GM10847 (cell line): ENCODE results near the gene TBC1D5.
A peak's percentile ranks its signal among the peaks of the same experiment; 100 is the strongest.

Source experiments
- POLR2A ChIP-seq: IDR thresholded peaks from 2 replicates; pipeline ENCODE4 v1.6.1; 2011; ENCODE audit not compliant: insufficient read length; ENCODE audit errors: extremely low read depth

Gene TBC1D5, protein sequence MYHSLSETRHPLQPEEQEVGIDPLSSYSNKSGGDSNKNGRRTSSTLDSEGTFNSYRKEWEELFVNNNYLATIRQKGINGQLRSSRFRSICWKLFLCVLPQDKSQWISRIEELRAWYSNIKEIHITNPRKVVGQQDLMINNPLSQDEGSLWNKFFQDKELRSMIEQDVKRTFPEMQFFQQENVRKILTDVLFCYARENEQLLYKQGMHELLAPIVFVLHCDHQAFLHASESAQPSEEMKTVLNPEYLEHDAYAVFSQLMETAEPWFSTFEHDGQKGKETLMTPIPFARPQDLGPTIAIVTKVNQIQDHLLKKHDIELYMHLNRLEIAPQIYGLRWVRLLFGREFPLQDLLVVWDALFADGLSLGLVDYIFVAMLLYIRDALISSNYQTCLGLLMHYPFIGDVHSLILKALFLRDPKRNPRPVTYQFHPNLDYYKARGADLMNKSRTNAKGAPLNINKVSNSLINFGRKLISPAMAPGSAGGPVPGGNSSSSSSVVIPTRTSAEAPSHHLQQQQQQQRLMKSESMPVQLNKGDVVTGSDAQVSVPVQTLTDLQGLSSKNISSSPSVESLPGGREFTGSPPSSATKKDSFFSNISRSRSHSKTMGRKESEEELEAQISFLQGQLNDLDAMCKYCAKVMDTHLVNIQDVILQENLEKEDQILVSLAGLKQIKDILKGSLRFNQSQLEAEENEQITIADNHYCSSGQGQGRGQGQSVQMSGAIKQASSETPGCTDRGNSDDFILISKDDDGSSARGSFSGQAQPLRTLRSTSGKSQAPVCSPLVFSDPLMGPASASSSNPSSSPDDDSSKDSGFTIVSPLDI

DNA sequence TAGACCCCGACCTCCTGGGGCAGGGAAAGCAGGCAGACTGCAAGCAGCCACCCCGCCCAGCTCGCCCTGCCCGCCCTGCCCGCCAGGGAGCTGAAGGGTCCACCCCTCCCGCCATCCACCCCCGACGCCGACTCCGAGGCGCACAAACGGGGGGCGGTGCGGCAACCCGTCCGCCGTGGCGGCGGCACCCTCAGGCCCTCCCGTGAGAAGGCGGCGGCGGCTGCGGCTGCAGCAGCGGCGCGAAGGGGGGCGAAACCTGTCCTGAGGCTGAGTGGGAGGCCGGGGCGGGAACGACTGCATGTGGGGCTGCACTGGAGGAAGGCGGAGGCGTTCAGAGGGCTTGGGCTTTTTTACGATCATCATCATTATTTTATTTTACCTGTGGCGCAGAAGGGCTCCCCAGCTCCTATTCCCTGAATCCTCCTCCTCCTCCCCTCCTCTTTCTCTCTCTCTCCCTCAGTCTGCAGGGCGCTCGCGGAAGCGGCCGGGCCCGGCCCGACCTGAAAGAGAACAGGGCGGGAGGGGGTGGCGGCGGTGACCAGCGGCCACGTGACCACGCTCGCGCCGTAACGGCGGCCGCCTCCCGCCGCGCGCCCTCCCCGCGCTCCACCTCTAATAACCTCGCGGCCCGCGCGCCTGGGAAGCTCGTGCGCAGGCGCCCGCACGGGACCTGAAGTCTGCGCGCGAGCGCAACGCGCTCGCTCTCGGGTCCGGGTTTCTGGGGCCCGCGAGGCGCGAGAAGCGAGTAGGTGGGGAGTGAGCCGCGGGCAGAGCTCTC is at the start of gene TBC1D5:
Gene TBC1D5, minus strand, starts transcription at position 530 of the 778 bp plus-strand sequence. CDS start 234,061 bp downstream, outside the sequence.
- peak; percentile 72 for TF ChIP-seq POLR2A

GRCh38 chr3:17783426-17783825 is 41.0 kb upstream of the TBC1D5 start:
- no peak for TF ChIP-seq POLR2A

- no peak for TF ChIP-seq POLR2A
Observed at GRCh38 chr3:17782751-17783150, 40.3 kb upstream of the TBC1D5 start.

- no peak for TF ChIP-seq POLR2A
Observed at GRCh38 chr3:17775073-17775472, 32.6 kb upstream of the TBC1D5 start.

DNA sequence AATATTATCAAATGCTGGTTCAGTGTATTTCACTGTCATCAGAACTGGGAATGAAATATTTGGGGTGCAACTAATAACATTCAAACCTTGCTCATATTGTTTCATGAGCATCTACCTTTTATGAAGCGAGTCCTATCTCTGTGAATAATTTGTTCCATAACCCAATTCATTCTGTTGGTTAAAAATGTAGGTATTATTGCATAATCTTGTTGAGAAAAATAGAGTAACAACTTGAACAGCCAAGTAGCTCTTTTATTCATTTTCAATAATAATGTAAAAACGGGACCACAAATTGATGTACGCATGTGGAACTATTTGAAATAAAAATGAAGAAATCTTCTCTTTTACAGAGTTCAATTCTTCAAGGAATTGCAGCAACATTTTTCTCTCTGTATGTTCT is 30.1 kb upstream of the TBC1D5 start:
- TF ChIP-seq POLR2A, result no peak

GRCh38 chr3:17771177-17772017 is 29.0 kb upstream of the TBC1D5 start:
- TF ChIP-seq POLR2A, result no peak

DNA sequence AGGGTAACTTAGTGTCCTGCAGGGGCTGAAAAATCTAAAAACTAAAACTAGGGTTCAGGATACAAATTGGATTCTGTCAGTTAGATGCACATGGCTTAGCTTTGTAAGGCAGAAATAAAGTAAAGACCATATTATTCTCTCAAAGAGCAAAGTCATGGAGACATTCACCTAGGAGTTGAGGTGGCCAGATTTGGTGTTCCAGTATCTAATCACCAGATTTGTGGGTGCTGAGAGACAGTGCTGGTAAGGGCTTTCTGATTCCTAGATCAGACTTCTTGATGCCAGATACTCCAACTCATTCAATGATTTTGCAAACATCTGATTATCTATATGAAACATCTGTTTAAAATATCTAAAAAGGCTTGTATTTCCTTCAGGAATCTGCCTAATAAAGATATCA is 28.3 kb upstream of the TBC1D5 start:
- TF ChIP-seq POLR2A, result no peak

DNA sequence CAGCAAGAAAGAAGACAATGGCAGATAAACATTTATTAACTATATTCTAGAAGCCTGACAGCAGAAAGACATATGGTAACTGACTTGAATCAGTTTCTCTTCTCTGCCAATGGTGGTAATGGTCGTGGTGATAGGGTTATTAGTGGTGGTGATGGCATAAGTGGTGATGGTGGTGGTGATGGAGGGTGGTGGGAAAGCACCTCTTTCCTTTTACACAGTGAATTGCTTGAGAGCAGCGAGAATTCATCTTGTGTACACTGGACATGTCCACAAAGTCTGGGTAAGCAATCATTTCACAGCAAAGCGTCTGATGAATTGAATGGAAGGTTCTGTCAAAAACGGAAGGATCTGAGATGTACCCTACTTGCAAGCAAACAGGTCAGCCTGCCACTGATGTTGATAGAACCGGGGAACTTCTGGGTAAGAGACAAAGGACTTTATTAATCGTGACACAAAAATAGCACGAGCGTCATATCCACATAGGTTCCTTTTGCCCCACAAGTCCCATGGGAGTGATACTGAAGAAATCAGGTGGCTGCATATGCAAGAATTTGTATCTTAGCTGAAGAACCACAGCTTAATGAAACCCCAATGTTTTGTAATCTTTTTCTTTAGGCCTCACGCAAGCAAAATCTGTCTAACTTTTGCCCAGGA is 23.5 kb upstream of the TBC1D5 start:
- TF ChIP-seq POLR2A, result no peak

DNA sequence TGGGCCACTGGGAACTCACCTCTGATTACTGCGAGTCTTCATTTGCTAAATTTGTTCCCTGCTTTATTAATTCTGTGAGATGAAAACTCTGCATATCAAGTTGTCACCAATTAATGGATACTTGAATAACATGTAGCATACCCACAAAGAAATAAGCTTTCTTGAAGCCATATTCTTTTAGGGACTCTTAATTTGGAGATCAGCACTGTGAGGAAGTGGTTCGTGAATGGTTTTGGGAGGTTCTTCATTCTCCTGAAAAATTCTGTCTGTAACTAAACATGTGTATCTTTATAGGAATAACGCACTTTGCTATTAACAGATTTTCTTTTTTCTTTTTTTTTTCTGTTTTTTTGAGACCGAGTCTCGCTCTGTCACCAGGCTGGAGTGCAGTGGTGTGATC is 19.1 kb upstream of the TBC1D5 start:
- no peak for TF ChIP-seq POLR2A

GRCh38 chr3:17759901-17760300 is 17.5 kb upstream of the TBC1D5 start:
- no peak for TF ChIP-seq POLR2A

DNA sequence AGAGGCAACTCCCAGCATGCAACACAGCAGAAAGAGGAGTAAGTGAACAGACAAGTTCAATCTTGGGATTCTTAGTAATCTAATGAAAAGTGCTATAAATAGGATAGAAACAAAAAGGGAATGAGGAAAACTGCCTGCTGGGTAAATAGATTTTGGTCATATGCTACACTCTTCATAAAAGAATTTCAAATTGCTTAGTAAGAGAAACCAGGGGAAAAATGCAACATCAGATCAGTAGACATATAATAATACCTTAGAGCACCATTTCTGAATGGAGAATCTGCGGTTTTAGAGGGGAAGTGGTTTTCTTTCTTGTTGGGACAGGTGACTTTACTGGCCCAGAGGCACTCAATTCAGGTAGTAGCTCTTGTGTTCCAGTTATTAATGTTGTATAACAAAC is 13.4 kb upstream of the TBC1D5 start:
- no peak for TF ChIP-seq POLR2A

DNA sequence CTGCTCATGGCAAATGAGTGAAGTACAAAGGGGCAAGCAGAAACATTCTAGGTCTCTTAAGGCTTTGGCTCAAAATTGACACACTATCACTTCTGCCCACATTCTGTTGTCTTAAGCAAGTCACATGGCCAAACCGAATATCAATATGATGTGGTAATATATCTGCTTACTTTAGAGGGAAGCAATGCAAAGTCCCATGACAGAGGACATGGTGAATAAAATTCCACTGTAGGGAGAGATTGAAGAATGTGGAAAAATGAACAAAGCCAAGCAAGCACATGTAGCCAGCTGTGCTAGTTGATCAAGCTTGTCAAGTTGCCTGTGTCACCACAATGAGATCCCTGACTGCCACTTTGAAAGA is 11.2 kb upstream of the TBC1D5 start:
- no peak for TF ChIP-seq POLR2A

DNA sequence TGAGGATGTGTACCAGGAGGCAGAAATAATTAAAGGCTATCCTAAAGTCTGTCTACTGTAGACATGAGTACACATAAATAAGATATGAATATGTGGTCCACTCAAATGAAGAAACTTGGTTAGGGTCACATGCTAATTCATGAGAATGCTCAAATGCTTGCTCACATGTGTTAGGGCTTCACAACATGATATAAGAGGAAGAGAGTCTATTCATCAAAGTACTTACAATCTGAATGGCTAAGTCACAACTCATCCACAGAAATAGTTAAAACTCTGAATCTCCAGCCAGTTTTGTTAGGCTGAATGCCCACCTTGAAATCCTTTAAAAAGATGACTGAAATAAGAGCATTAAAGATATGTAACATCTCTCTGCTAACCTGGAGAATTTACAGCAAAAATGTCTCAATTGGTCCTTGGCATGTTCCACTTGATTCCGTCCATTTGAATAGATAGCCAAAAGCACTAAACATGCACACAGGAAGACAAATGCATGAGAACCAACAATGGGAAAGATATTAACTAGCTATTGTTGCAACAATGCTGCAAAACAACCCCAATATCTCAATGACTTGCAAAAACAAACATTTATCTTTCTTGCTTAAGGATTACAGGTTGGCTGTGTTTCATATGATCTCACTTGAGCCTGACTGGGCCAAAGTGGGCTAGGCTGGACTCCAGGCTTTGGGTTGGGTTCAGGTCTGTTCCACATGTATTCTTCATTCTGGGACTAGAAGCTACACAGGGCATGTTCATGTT is 10.6 kb upstream of the TBC1D5 start:
- TF ChIP-seq POLR2A, result no peak
